Astrocyte of the spinal cord (primary cell): ENCODE data around the gene CDKAL1.

Source experiments
- DNase-seq: peaks from one replicate; pipeline ENCODE4 v3.0.0; 2011; ENCODE audit warnings: low read depth, low spot score
- H3K4me3 ChIP-seq: 2 replicates; pipeline ENCODE4 v1.5.1; 2011; ENCODE audit warnings: low read depth, mild to moderate bottlenecking, low read length, moderate library complexity
- CTCF ChIP-seq: IDR thresholded peaks from 2 replicates; pipeline ENCODE4 v1.5.1; 2012; ENCODE audit warnings: low read depth, mild to moderate bottlenecking, low read length, inconsistent platforms
- in situ Hi-C: cut with HindIII; loops from 2 replicates; pipeline ENCODE4 v1.10.0; 2017; ENCODE audit warnings: low sequenced_read_pairs

CDKAL1 gene

GRCh38 chr6:21141616-21142303 lies 607.5 kb downstream of the CDKAL1 start:
- DNase-seq: no peak
- no peak for TF ChIP-seq CTCF
- in situ Hi-C loops: no loop called here
- H3K4me3 ChIP-seq: no peak overlapping the region

- in situ Hi-C loops: no loop called here
- H3K4me3 ChIP-seq: no peak overlapping the region
- no peak for DNase-seq
- no peak for TF ChIP-seq CTCF
Observed at GRCh38 chr6:21142741-21143140, 608.5 kb downstream of the CDKAL1 start.

GRCh38 chr6:21143645-21144044 lies 609.4 kb downstream of the CDKAL1 start:
- no peak for TF ChIP-seq CTCF
- no peak for DNase-seq
- in situ Hi-C loops: no loop called here
- H3K4me3 ChIP-seq: no peak overlapping the region

- no peak for DNase-seq
- TF ChIP-seq CTCF: no peak
- H3K4me3 ChIP-seq: no peak overlapping the region
- in situ Hi-C loops: no loop called here
Observed at GRCh38 chr6:21144928-21145327, 610.7 kb downstream of the CDKAL1 start.

GRCh38 chr6:21147995-21148394 lies 613.7 kb downstream of the CDKAL1 start:
- no peak overlapping the region for H3K4me3 ChIP-seq
- TF ChIP-seq CTCF: no peak
- DNase-seq: no peak
- in situ Hi-C loops: no loop called here

- no peak overlapping the region for H3K4me3 ChIP-seq
- TF ChIP-seq CTCF: no peak
- in situ Hi-C loops: no loop called here
- DNase-seq: no peak
Observed at GRCh38 chr6:21149470-21149869, 615.2 kb downstream of the CDKAL1 start.
